HEK293 (cell line): ENCODE measurements around the gene CX3CL1.

Source experiments
- CTCF ChIA-PET: fragments of 350-600 bp; formaldehyde crosslinking; extraction: SDS; loops from one replicate; lab custom pipeline; 2021; ENCODE audit warnings: antibody characterized with exemption; lab: Yijun Ruan, JAX
- POLR2A ChIA-PET: fragments of 300-600 bp; formaldehyde crosslinking; extraction: SDS; loops from one replicate; lab custom pipeline; 2020; ENCODE audit warnings: antibody characterized with exemption, inconsistent platforms; lab: Yijun Ruan, JAX
- H3K27ac ChIP-seq: fragments of 200-500 bp; sonication (Bioruptor generic); 2 replicates; pipeline ENCODE4 v1.5.1; 2014; ENCODE audit warnings: low read depth, low read length, control low read depth, inconsistent platforms; ENCODE audit errors: extremely low read depth
- H3K36me3 ChIP-seq, 2 experiments: fragments of 200-500 bp in 1 of 2; sonication (Bioruptor generic) in 1 of 2; 1 replicate in 1 of 2; 2 replicates in 1 of 2; pipeline ENCODE4 v1.5.1; 2014 to 2017; ENCODE audit warnings: inconsistent platforms in 2 of 2, low read length in 2 of 2; ENCODE audit not compliant: control insufficient read depth in 2 of 2, insufficient read depth in 1 of 2
- H3K4me1 ChIP-seq: fragments of 200-500 bp; sonication (Bioruptor generic); 2 replicates; pipeline ENCODE4 v1.5.1; 2014; ENCODE audit warnings: mild to moderate bottlenecking, low read length, inconsistent platforms; ENCODE audit not compliant: control insufficient read depth, insufficient read depth
- H3K4me3 ChIP-seq: 2 replicates; pipeline ENCODE4 v1.5.1; 2011; ENCODE audit warnings: low read depth, mild to moderate bottlenecking, control low read depth, low read length, moderate library complexity
- H3K9me3 ChIP-seq: fragments of 200-500 bp; sonication (Bioruptor generic); 2 replicates; pipeline ENCODE4 v1.5.1; 2014; ENCODE audit warnings: low read depth, low read length, inconsistent platforms; ENCODE audit not compliant: control insufficient read depth, insufficient read depth
- KLF16 ChIP-seq: fragments of 450-650 bp; formaldehyde crosslinking; IDR thresholded peaks from 2 replicates; pipeline ENCODE4 v1.5.1; 2017; ENCODE audit warnings: missing biosample characterization, missing genetic modification characterization
- OSR2 ChIP-seq: fragments of 450-650 bp; formaldehyde crosslinking; IDR thresholded peaks from 2 replicates; pipeline ENCODE4 v1.5.1; 2016; ENCODE audit warnings: missing biosample characterization, missing genetic modification characterization
- OVOL3 ChIP-seq: fragments of 450-650 bp; formaldehyde crosslinking; IDR thresholded peaks from 2 replicates; pipeline ENCODE4 v1.5.1; 2016; ENCODE audit warnings: missing biosample characterization, missing genetic modification characterization
- PRDM1 ChIP-seq: fragments of 450-650 bp; formaldehyde crosslinking; IDR thresholded peaks from 2 replicates; pipeline ENCODE4; 2016; ENCODE audit warnings: missing biosample characterization, missing genetic modification characterization
- SALL2 ChIP-seq: fragments of 450-650 bp; formaldehyde crosslinking; IDR thresholded peaks from 2 replicates; pipeline ENCODE4 v1.5.0; 2017; ENCODE audit warnings: missing biosample characterization, mild to moderate bottlenecking, missing genetic modification characterization, borderline replicate concordance
- ZBTB21 ChIP-seq: fragments of 450-650 bp; formaldehyde crosslinking; IDR thresholded peaks from 2 replicates; pipeline ENCODE4 v1.5.1; 2017; ENCODE audit warnings: missing biosample characterization, missing genetic modification characterization
- ZNF10 ChIP-seq: fragments of 450-650 bp; formaldehyde crosslinking; IDR thresholded peaks from 2 replicates; pipeline ENCODE4 v1.5.1; 2017; ENCODE audit warnings: missing biosample characterization, missing genetic modification characterization
- ZNF157 ChIP-seq: fragments of 450-650 bp; formaldehyde crosslinking; IDR thresholded peaks from 2 replicates; pipeline ENCODE4 v1.5.1; 2016; ENCODE audit warnings: missing biosample characterization, missing genetic modification characterization
- ZNF2 ChIP-seq: fragments of 450-650 bp; formaldehyde crosslinking; IDR thresholded peaks from 2 replicates; pipeline ENCODE4 v1.5.1; 2016; ENCODE audit warnings: missing biosample characterization, missing genetic modification characterization
- ZNF239 ChIP-seq: fragments of 450-650 bp; formaldehyde crosslinking; IDR thresholded peaks from 2 replicates; pipeline ENCODE4 v1.5.1; 2016; ENCODE audit warnings: missing biosample characterization, missing genetic modification characterization
- ZNF248 ChIP-seq: fragments of 450-650 bp; formaldehyde crosslinking; IDR thresholded peaks from 2 replicates; pipeline ENCODE4 v1.5.1; 2017; ENCODE audit warnings: missing biosample characterization, missing genetic modification characterization
- ZNF302 ChIP-seq: fragments of 450-650 bp; formaldehyde crosslinking; IDR thresholded peaks from 2 replicates; pipeline ENCODE4 v1.5.1; 2016; ENCODE audit warnings: missing biosample characterization, missing genetic modification characterization, low read depth
- ZNF335 ChIP-seq: fragments of 450-650 bp; formaldehyde crosslinking; conservative IDR thresholded peaks from 2 replicates; pipeline ENCODE4 v1.5.1; 2016; ENCODE audit warnings: missing biosample characterization, missing genetic modification characterization
- ZNF354C ChIP-seq: fragments of 450-650 bp; formaldehyde crosslinking; IDR thresholded peaks from 2 replicates; pipeline ENCODE4 v1.5.1; 2016; ENCODE audit warnings: missing biosample characterization, missing genetic modification characterization, low read depth, borderline replicate concordance
- ZNF404 ChIP-seq: fragments of 450-650 bp; formaldehyde crosslinking; IDR thresholded peaks from 2 replicates; pipeline ENCODE4 v1.5.1; 2017; ENCODE audit warnings: missing biosample characterization, missing genetic modification characterization
- ZNF521 ChIP-seq: fragments of 450-650 bp; formaldehyde crosslinking; IDR thresholded peaks from 2 replicates; pipeline ENCODE4 v1.5.1; 2017; ENCODE audit warnings: missing biosample characterization, mild to moderate bottlenecking, missing genetic modification characterization
- ZNF677 ChIP-seq: fragments of 450-650 bp; IDR thresholded peaks from 2 replicates; pipeline ENCODE4 v1.5.0; 2018; ENCODE audit warnings: missing biosample characterization, mild to moderate bottlenecking, missing genetic modification characterization, moderate library complexity
- ZNF707 ChIP-seq: fragments of 450-650 bp; formaldehyde crosslinking; IDR thresholded peaks from 2 replicates; pipeline ENCODE4 v1.5.1; 2016; ENCODE audit warnings: missing biosample characterization, missing genetic modification characterization
- ZNF777 ChIP-seq: fragments of 450-650 bp; formaldehyde crosslinking; IDR thresholded peaks from 2 replicates; pipeline ENCODE4 v1.5.1; 2017; ENCODE audit warnings: missing biosample characterization, missing genetic modification characterization, borderline replicate concordance
- ZNF792 ChIP-seq: fragments of 450-650 bp; formaldehyde crosslinking; IDR thresholded peaks from 2 replicates; pipeline ENCODE4 v1.5.1; 2016; ENCODE audit warnings: missing biosample characterization, missing genetic modification characterization
- TF ChIP-seq, protein P1 (sequence below): fragments of 450-650 bp; formaldehyde crosslinking; IDR thresholded peaks from 2 replicates; pipeline ENCODE4 v1.5.1; 2017; ENCODE audit warnings: missing biosample characterization, missing genetic modification characterization
- TF ChIP-seq, protein P2 (sequence below): fragments of 450-650 bp; formaldehyde crosslinking; IDR thresholded peaks from 2 replicates; pipeline ENCODE4 v1.5.1; 2016; ENCODE audit warnings: missing biosample characterization, missing genetic modification characterization
- TF ChIP-seq, protein P3 (sequence below): fragments of 450-650 bp; formaldehyde crosslinking; IDR thresholded peaks from 2 replicates; pipeline ENCODE4 v1.5.1; 2016; ENCODE audit warnings: missing biosample characterization, missing genetic modification characterization, borderline replicate concordance
- TF ChIP-seq, protein P4 (sequence below): fragments of 450-650 bp; formaldehyde crosslinking; IDR thresholded peaks from 2 replicates; pipeline ENCODE4 v1.5.1; 2016; ENCODE audit warnings: missing biosample characterization, missing genetic modification characterization
- TF ChIP-seq, protein P5 (sequence below): fragments of 450-650 bp; formaldehyde crosslinking; IDR thresholded peaks from 2 replicates; pipeline ENCODE4 v1.5.1; 2016; ENCODE audit warnings: missing biosample characterization, missing genetic modification characterization
- TF ChIP-seq, protein P6 (sequence below): fragments of 450-650 bp; formaldehyde crosslinking; IDR thresholded peaks from 2 replicates; pipeline ENCODE4 v1.5.1; 2016; ENCODE audit warnings: missing biosample characterization, missing genetic modification characterization

Gene CX3CL1

DNA sequence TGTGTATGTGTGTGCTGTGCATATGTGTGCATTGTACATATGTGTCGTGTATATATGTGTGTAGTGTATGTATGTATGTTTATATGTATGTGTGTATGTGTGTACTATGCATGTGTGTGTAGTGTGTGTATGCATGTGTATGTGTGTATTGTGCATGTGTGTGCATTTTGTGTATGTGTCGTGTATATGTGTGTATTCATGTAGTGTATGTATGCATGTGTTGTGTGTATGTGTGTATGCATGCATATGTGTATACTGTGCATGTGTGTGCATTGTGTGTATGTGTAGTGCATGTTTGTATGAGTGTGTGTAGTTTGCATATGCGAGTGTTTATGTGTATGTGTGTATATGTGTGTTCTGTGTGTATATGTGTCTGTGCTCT, 16.8 kb downstream of the CX3CL1 start:
- CTCF ChIA-PET, result no interaction called here
- TF ChIP-seq ZNF521 (tag by site-specific recombination) (no peak), KLF16 (tag by site-specific recombination) (0 out of 2 replicates have a peak, but pooled peaks have one; percentile 9)
- TF ChIP-seq, protein P1, sequence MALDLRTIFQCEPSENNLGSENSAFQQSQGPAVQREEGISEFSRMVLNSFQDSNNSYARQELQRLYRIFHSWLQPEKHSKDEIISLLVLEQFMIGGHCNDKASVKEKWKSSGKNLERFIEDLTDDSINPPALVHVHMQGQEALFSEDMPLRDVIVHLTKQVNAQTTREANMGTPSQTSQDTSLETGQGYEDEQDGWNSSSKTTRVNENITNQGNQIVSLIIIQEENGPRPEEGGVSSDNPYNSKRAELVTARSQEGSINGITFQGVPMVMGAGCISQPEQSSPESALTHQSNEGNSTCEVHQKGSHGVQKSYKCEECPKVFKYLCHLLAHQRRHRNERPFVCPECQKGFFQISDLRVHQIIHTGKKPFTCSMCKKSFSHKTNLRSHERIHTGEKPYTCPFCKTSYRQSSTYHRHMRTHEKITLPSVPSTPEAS (tag by site-specific recombination), result peak; percentile 72; the same call in 1 of the 2 replicates
- TF ChIP-seq, all 188 proteins: peak for 2
- POLR2A ChIA-PET, result no interaction called here
- H3K27ac ChIP-seq, result no peak overlapping the region
- H3K9me3 ChIP-seq, result no peaks in the 10 kb centered on the region
- no peaks in the 10 kb centered on the region for H3K36me3 ChIP-seq
- H3K4me3 ChIP-seq, result no peak overlapping the region
- no peaks in the 10 kb centered on the region for H3K4me1 ChIP-seq

DNA sequence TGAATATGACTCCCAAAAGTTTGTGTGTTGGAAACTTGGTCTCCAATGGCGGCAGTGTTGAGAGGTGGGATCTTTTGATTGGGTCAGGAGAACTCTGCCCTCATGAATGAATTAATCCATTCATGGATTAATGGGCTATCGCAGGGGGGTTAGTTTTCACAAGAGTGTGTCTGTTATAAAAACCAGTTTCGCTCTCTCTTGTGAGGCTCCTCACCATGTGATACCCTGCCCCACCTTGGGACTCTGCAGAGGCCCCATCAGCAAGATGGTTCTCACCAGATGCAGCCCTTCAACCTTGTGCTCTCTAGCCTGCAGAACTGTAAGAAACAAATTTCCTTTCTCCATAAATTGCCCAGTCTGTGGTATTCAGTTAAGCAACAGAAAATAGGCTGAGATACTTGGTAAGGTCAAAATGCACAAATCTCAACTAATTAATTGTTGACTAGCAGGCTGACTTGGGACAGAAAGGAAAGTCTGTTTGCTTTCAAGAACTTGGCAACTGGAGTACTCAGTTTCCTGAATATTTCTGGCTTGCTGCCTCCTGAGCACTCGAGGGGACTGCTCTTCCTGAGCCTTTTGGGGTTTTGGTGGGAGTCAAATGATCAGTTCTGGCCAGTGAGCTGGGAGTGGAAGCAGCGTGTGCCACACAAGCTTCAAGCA, 18.5 kb downstream of the CX3CL1 start:
- ChIA-PET CTCF (interaction anchor here (0.6 kb wide), 1 partner anchor 379 kb away, joined by 3 read pairs; no protein-coding TSS in a partner anchor), POLR2A (no interaction called here)
- no peaks in the 10 kb centered on the region for H3K9me3 ChIP-seq
- no peak overlapping the region for H3K27ac ChIP-seq
- no peaks in the 10 kb centered on the region for H3K36me3 ChIP-seq
- no peaks in the 10 kb centered on the region for H3K4me1 ChIP-seq
- TF ChIP-seq OSR2 (tag by site-specific recombination) (no peak), ZNF335 (tag by site-specific recombination) (no peak), PRDM1 (tag by site-specific recombination) (no peak), ZNF404 (tag by site-specific recombination) (no peak), ZNF10 (tag by site-specific recombination) (no peak), ZNF239 (no peak), ZNF2 (tag by site-specific recombination) (no peak), OVOL3 (tag by site-specific recombination) (no peak)
- no peak overlapping the region for H3K4me3 ChIP-seq

DNA sequence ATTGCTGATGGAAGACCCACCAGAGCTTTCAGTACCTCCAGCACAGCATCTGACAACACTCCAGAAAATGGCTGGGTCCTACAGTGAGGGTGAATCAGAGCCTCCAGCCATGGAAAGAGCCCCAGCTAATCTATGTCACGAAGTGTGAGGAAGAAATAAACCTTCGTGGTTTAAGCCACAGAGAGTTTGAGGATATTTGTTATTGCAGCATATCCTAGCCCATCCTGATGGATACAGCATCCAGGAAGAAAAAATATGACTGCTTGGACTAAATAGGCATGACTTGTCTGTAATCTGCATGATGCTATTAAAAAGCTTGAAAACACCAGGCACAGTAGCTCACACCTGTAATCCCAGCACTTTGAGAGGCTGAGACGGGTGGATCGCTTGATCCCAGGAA, 19.0 kb downstream of the CX3CL1 start:
- no peaks in the 10 kb centered on the region for H3K9me3 ChIP-seq
- ChIA-PET CTCF (no interaction called here), POLR2A (no interaction called here)
- no peak overlapping the region for H3K4me3 ChIP-seq
- no peaks in the 10 kb centered on the region for H3K36me3 ChIP-seq
- no peaks in the 10 kb centered on the region for H3K4me1 ChIP-seq
- no peak overlapping the region for H3K27ac ChIP-seq
- TF ChIP-seq, protein P2, sequence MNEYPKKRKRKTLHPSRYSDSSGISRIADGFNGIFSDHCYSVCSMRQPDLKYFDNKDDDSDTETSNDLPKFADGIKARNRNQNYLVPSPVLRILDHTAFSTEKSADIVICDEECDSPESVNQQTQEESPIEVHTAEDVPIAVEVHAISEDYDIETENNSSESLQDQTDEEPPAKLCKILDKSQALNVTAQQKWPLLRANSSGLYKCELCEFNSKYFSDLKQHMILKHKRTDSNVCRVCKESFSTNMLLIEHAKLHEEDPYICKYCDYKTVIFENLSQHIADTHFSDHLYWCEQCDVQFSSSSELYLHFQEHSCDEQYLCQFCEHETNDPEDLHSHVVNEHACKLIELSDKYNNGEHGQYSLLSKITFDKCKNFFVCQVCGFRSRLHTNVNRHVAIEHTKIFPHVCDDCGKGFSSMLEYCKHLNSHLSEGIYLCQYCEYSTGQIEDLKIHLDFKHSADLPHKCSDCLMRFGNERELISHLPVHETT (tag by site-specific recombination), result no peak
- TF ChIP-seq ZBTB21 (no peak), ZNF777 (tag by site-specific recombination) (no peak), ZNF157 (tag by site-specific recombination) (no peak), ZNF354C (tag by site-specific recombination) (no peak), ZNF302 (no peak), SALL2 (tag by site-specific recombination) (no peak), ZNF707 (tag by site-specific recombination) (no peak), ZNF248 (tag by site-specific recombination) (no peak), ZNF792 (no peak), ZNF677 (tag by site-specific recombination) (no peak)
- TF ChIP-seq, protein P3, sequence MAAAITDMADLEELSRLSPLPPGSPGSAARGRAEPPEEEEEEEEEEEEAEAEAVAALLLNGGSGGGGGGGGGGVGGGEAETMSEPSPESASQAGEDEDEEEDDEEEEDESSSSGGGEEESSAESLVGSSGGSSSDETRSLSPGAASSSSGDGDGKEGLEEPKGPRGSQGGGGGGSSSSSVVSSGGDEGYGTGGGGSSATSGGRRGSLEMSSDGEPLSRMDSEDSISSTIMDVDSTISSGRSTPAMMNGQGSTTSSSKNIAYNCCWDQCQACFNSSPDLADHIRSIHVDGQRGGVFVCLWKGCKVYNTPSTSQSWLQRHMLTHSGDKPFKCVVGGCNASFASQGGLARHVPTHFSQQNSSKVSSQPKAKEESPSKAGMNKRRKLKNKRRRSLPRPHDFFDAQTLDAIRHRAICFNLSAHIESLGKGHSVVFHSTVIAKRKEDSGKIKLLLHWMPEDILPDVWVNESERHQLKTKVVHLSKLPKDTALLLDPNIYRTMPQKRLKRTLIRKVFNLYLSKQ (tag by site-specific recombination), result no peak
- TF ChIP-seq, protein P4, sequence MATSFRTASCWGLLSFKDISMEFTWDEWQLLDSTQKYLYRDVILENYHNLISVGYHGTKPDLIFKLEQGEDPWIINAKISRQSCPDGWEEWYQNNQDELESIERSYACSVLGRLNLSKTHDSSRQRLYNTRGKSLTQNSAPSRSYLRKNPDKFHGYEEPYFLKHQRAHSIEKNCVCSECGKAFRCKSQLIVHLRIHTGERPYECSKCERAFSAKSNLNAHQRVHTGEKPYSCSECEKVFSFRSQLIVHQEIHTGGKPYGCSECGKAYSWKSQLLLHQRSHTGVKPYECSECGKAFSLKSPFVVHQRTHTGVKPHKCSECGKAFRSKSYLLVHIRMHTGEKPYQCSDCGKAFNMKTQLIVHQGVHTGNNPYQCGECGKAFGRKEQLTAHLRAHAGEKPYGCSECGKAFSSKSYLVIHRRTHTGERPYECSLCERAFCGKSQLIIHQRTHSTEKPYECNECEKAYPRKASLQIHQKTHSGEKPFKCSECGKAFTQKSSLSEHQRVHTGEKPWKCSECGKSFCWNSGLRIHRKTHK (tag by site-specific recombination), result no peak
- TF ChIP-seq, protein P5, sequence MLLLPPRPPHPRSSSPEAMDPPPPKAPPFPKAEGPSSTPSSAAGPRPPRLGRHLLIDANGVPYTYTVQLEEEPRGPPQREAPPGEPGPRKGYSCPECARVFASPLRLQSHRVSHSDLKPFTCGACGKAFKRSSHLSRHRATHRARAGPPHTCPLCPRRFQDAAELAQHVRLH (tag by site-specific recombination), result no peak
- TF ChIP-seq, protein P6, sequence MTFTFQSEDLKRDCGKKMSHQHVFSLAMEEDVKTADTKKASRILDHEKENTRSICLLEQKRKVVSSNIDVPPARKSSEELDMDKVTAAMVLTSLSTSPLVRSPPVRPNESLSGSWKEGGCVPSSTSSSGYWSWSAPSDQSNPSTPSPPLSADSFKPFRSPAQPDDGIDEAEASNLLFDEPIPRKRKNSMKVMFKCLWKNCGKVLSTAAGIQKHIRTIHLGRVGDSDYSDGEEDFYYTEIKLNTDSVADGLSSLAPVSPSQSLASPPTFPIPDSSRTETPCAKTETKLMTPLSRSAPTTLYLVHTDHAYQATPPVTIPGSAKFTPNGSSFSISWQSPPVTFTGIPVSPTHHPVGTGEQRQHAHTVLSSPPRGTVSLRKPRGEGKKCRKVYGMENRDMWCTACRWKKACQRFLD (tag by site-specific recombination), result no peak
